OCI-LY3 (cell line): ENCODE results near the gene HOXB3.

Source experiments
- CTCF ChIP-seq: fragments of 200-600, 300-600 bp; sonication (generic); IDR thresholded peaks from 2 replicates; pipeline ENCODE4 v1.5.1; 2014; ENCODE audit warnings: antibody characterized with exemption, low read length, low read depth
- EZH2phosphoT487 ChIP-seq: fragments of 200-600 bp; shearing (Covaris generic); IDR thresholded peaks from 2 replicates; pipeline ENCODE4 v1.6.1; 2018; ENCODE audit warnings: antibody characterized with exemption, mixed run types, low read depth

GRCh38 chr17:48626245-48627117 is 36.4 kb upstream of the HOXB3 start, which contains the start of gene HOXB9:
- no peak for TF ChIP-seq CTCF
- TF ChIP-seq EZH2phosphoT487 = no peak
